ENCODE results near the gene KIAA1217. TPM values are rescaled to one million over a fixed set of nuclear protein-coding genes. Genes with fewer than 3 reads are reported as not detected.
A peak's percentile ranks its signal among the peaks of the same experiment; 100 is the strongest.

KIAA1217 gene
- total and polyA plus RNA-seq, 2 of the 8 experiments (the other 6 are each of a cell fraction or from before 2014, with no cell fraction given) = 4.5 to 15.6 TPM

- peaks cover 5 to 31% (median 18%) of the 10 kb centered on the region in 4 experiments; a peak in 6 of 7 replicates for H3K4me1 ChIP-seq (replicated peaks in 1 of 4; ENCODE audit: control insufficient read depth in 3 of 4, insufficient read depth in 4 of 4, low read length in 3 of 4)
- H3K14ac ChIP-seq (ENCODE audit: insufficient read length) = no peak overlapping the region
- H2BK12ac ChIP-seq (ENCODE audit: low read depth, low read length) = peak overlapping the region; percentile 81; the same call in 1 of the 2 replicates
- H3K4ac ChIP-seq (replicated peaks; ENCODE audit: insufficient read length, low read depth, low read length) = no peak overlapping the region
- no peak overlapping the region for H3K18ac ChIP-seq (ENCODE audit: extremely low read depth, low read length)
- H2BK120ac ChIP-seq (replicated peaks; ENCODE audit: low read depth, low read length) = no peak overlapping the region
- peak overlapping the region; percentile 52 for H2BK20ac ChIP-seq (ENCODE audit: low read length)
- FAIRE-seq (no peak), DNase-seq (ENCODE audit: low read depth in 1 of 2, low spot score in 2 of 2) (no peak)
- ChIA-PET CTCF (ENCODE audit: partially characterized antibody) (interaction anchor here (0.8 to 1.8 kb wide), 2 partner anchors 44 to 53 kb away, joined by 3 read pairs; no protein-coding TSS in a partner anchor), POLR2A (ENCODE audit: partially characterized antibody) (no interaction called here)
- H4K8ac ChIP-seq (ENCODE audit: extremely low read depth, insufficient read depth, low read length) = no peak overlapping the region
- H3K9ac ChIP-seq (replicated peaks in 1 of 4; ENCODE audit: extremely low read depth in 1 of 4, low read depth in 3 of 4, low read length in 3 of 4) = no peak overlapping the region
- H3K27me3 ChIP-seq (replicated peaks in 1 of 4; ENCODE audit: control insufficient read depth in 3 of 4, extremely low read depth in 1 of 4, insufficient read depth in 3 of 4, low read length in 3 of 4) = no peaks in the 10 kb centered on the region
- no peaks in the 10 kb centered on the region for H4K20me1 ChIP-seq (replicated peaks in 1 of 2; ENCODE audit: control insufficient read depth in 1 of 2, insufficient read depth in 2 of 2, low read length in 2 of 2)
- no peak overlapping the region for H3K4me2 ChIP-seq (ENCODE audit: insufficient read depth in 1 of 2, low read depth in 2 of 2, low read length in 2 of 2)
- H2BK15ac ChIP-seq (ENCODE audit: low read length) = no peak overlapping the region
- H3K23me2 ChIP-seq (ENCODE audit: low read depth, low read length) = no peaks in the 10 kb centered on the region
- H3K23ac ChIP-seq (ENCODE audit: insufficient read length) = no peak overlapping the region
- 0 out of 4 replicates have a peak, but pooled peaks cover 0 to 2% of the 10 kb centered on the region in 2 experiments for H3K79me2 ChIP-seq (ENCODE audit: control insufficient read depth in 1 of 2, insufficient read depth in 2 of 2, low read length in 2 of 2)
- no peak overlapping the region for H3K56ac ChIP-seq (replicated peaks; ENCODE audit: insufficient read length, low read depth, low read length)
- H4K91ac ChIP-seq (replicated peaks; ENCODE audit: insufficient read length, low read length) = no peak overlapping the region
- H2BK5ac ChIP-seq (ENCODE audit: low read depth, low read length) = no peak overlapping the region
- H2AFZ ChIP-seq (ENCODE audit: low read length) = no peak overlapping the region
- no peak overlapping the region for H3K4me3 ChIP-seq (ENCODE audit: extremely low read depth in 1 of 4, insufficient read depth in 2 of 4, low read depth in 3 of 4, low read length in 4 of 4)
- no peaks in the 10 kb centered on the region for H3K36me3 ChIP-seq (ENCODE audit: control insufficient read depth in 2 of 4, insufficient read depth in 4 of 4, low read length in 3 of 4)
- 0 out of 2 replicates have a peak, but pooled peaks cover 2% of the 10 kb centered on the region for H3K79me1 ChIP-seq (ENCODE audit: low read depth, low read length)
- H3K9me3 ChIP-seq (ENCODE audit: insufficient read depth in 2 of 2, low read depth in 1 of 2, low read length in 1 of 2) = no peaks in the 10 kb centered on the region
- H4K5ac ChIP-seq (ENCODE audit: insufficient read length, low read depth, low read length) = no peak overlapping the region
- 98% methylated on average over 3 of the region's 3 CpGs; no CpG with 5 or more reads in 1 of the 2 experiments for WGBS, 2 experiments (ENCODE audit: extremely low coverage in 1 of 2, insufficient coverage in 1 of 2, insufficient read length in 1 of 2, insufficient replicate concordance in 2 of 2, low coverage in 1 of 2, low lambda C conversion rate in 2 of 2, missing lambda C conversion rate in 1 of 2)
- no peak overlapping the region for H2AK5ac ChIP-seq (ENCODE audit: low read depth, low read length)
- no peak overlapping the region for H3K27ac ChIP-seq (ENCODE audit: low read depth, low read length)
- TF ChIP-seq CREB1 (IDR thresholded peaks at IDR 0.05) (no peak), BCL11A (IDR thresholded peaks at IDR 0.05; ENCODE audit: low read depth in 2 of 2, low read length in 2 of 2) (no peak), PHF8 (conservative IDR thresholded peaks at IDR 0.05; ENCODE audit: low read depth, low read length) (no peak), EP300 (IDR thresholded peaks at IDR 0.05; ENCODE audit: borderline replicate concordance in 1 of 2, low read depth in 2 of 2, low read length in 2 of 2) (no peak), TEAD4 (IDR thresholded peaks at IDR 0.05; ENCODE audit: low read depth, low read length) (no peak), BRCA1 (IDR thresholded peaks at IDR 0.05; ENCODE audit: low read depth, low read length) (no peak), ZNF274 (IDR thresholded peaks at IDR 0.05; ENCODE audit: borderline replicate concordance, extremely low read depth, low read length) (no peak), POLR2A (IDR thresholded peaks at IDR 0.05; ENCODE audit: control extremely low read depth in 1 of 2, low read depth in 2 of 2, low read length in 2 of 2) (no peak)
- TF ChIP-seq, protein P1, sequence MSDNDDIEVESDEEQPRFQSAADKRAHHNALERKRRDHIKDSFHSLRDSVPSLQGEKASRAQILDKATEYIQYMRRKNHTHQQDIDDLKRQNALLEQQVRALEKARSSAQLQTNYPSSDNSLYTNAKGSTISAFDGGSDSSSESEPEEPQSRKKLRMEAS (IDR thresholded peaks at IDR 0.05) = no peak
These were observed 45.2 kb downstream of the KIAA1217 start for GRCh38 chr10:24254180-24254579.

Measured in H1 (cell line).